ENCODE measurements around the gene TRIM54.

GRCh38 chr2:27323596-27324285, 41.5 kb downstream of the TRIM54 start:
- TF ChIP-seq CTCF (IDR thresholded peaks at IDR 0.05) = no peak
- no peak for TF ChIP-seq EP300 (IDR thresholded peaks at IDR 0.05)
- no peak for TF ChIP-seq POLR2A (IDR thresholded peaks at IDR 0.05)

Data from ovary (tissue), 3 donors.